HepG2 (cell line): ENCODE measurements around the gene TECTB. TPM values are rescaled to one million over a fixed set of nuclear protein-coding genes. Genes with fewer than 3 reads are reported as not detected.

Experiments used
- ATAC-seq: fragments of 200-7000 bp; cut with Tn5 transposase; 3 replicates; pipeline ENCODE4 v1.9.1; 2020; ENCODE audit warnings: mild to moderate bottlenecking, moderate library complexity
- BruUV-seq: library from RNA; stranded (reverse); fragments of 400-500 nt; replicated peaks from 2 replicates; lab custom pipeline; 2021; lab: Mats Ljungman, UMichigan
- CTCF ChIA-PET: fragments of 300-600 bp; formaldehyde crosslinking; extraction: SDS; loops from one replicate; lab custom pipeline; 2021; ENCODE audit warnings: low total read pairs, inconsistent platforms, low intra/inter-chr PET ratio; lab: Yijun Ruan, JAX
- POLR2A ChIA-PET: fragments of 350-600 bp; sonication (Branson Sonifier 250); formaldehyde crosslinking; loops from one replicate; lab custom pipeline; 2020; ENCODE audit warnings: antibody characterized with exemption, inconsistent platforms; lab: Yijun Ruan, JAX
- DNase-seq: peaks from one replicate; pipeline ENCODE4 v3.0.0-alpha.2; 2015; ENCODE audit warnings: low spot score
- FAIRE-seq: peaks from 3 replicates; lab custom pipeline; 2011; peaks lifted over from hg19 to GRCh38; lab: Jason Lieb, UNC
- H2AFZ ChIP-seq: one replicate; pipeline ENCODE4 v1.6.1; 2011; ENCODE audit warnings: low read length, inconsistent platforms
- H3K27ac ChIP-seq: fragments of 300-600 bp; 3 replicates; pipeline ENCODE4 v1.8.0; 2011; ENCODE audit warnings: mixed run types, mild to moderate bottlenecking, mixed read lengths, low read length, inconsistent platforms; ENCODE audit not compliant: insufficient read depth; ENCODE audit errors: extremely low read length
- H3K27me3 ChIP-seq, 2 experiments: fragments of 200-600 bp in 1 of 2; 2 replicates in 1 of 2; 3 replicates in 1 of 2; pipeline versions ENCODE4 v1.6.0 to v1.8.0; 2011; ENCODE audit warnings: low read length in 2 of 2, mild to moderate bottlenecking in 2 of 2, moderate library complexity in 2 of 2, inconsistent platforms in 1 of 2; ENCODE audit not compliant: insufficient read depth in 2 of 2, control insufficient read depth in 1 of 2
- H3K36me3 ChIP-seq, 2 experiments: fragments of 200-600 bp in 1 of 2; replicated peaks in 1 of 2; 2 replicates in 1 of 2; 3 replicates in 1 of 2; pipeline versions ENCODE4 v1.5.1 to v1.8.0; 2011; ENCODE audit warnings: low read length in 2 of 2, inconsistent platforms in 1 of 2; ENCODE audit not compliant: insufficient read depth in 2 of 2, control insufficient read depth in 1 of 2
- H3K4me1 ChIP-seq: 2 replicates; pipeline ENCODE4 v1.5.1; 2012; ENCODE audit warnings: low read length, inconsistent platforms; ENCODE audit not compliant: insufficient read depth
- H3K4me2 ChIP-seq: 2 replicates; pipeline ENCODE4 v1.6.0; 2011; ENCODE audit warnings: low read depth, low read length, inconsistent platforms
- H3K4me3 ChIP-seq, 3 experiments: fragments of 200-600 bp in 1 of 3; sonication (generic), shearing (Covaris generic) in 1 of 3; replicated peaks in 1 of 3; 2 replicates each; pipeline ENCODE4 v1.5.1; 2011 to 2016; ENCODE audit warnings: low read length in 3 of 3, inconsistent platforms in 2 of 3, low read depth in 2 of 3, mild to moderate bottlenecking in 2 of 3, control low read depth in 1 of 3, mixed read lengths in 1 of 3; ENCODE audit not compliant: insufficient read depth in 1 of 3
- H3K79me2 ChIP-seq: one replicate; pipeline ENCODE4 v1.6.1; 2011; ENCODE audit warnings: low read length, inconsistent platforms; ENCODE audit not compliant: insufficient read depth
- H3K9ac ChIP-seq: 2 replicates; pipeline ENCODE4 v1.6.0; 2011; ENCODE audit warnings: mild to moderate bottlenecking, low read depth, low read length, inconsistent platforms; ENCODE audit not compliant: insufficient read depth
- H3K9me3 ChIP-seq: 2 replicates; pipeline ENCODE4 v1.5.1; 2012; ENCODE audit warnings: mild to moderate bottlenecking, low read length
- H4K20me1 ChIP-seq: 2 replicates; pipeline ENCODE4 v1.6.0; 2011; ENCODE audit warnings: inconsistent platforms, mild to moderate bottlenecking, low read length, moderate library complexity; ENCODE audit not compliant: insufficient read depth
- ATM ChIP-seq: fragments of 450-650 bp; IDR thresholded peaks from 2 replicates; pipeline ENCODE4 v1.7.1; 2017; ENCODE audit warnings: mild to moderate bottlenecking, borderline replicate concordance
- CEBPB ChIP-seq: IDR thresholded peaks from 2 replicates; pipeline ENCODE4 v1.6.1; 2011; ENCODE audit warnings: low read depth, low read length, improper control_type of control experiment, borderline replicate concordance
- HDAC1 ChIP-seq: sonication (generic); formaldehyde crosslinking; IDR thresholded peaks from 2 replicates; pipeline ENCODE4 v1.5.1; 2020; ENCODE audit warnings: mild to moderate bottlenecking, missing genetic modification reagents
- HMG20B ChIP-seq: conservative IDR thresholded peaks from 2 replicates; pipeline ENCODE4 v1.6.1; 2016; ENCODE audit warnings: missing genetic modification reagents, missing compliant biosample characterization
- KMT2A ChIP-seq: sonication (generic); formaldehyde crosslinking; IDR thresholded peaks from 2 replicates; pipeline ENCODE4 v1.4.0; 2020; ENCODE audit warnings: missing genetic modification reagents
- MBNL3 ChIP-seq: fragments of 250-450 bp; sonication (Bioruptor Pico); conservative IDR thresholded peaks from 2 replicates; pipeline ENCODE4 v1.8.0; 2022; ENCODE audit warnings: mild to moderate bottlenecking, inconsistent platforms
- NFIB ChIP-seq: sonication (generic); formaldehyde crosslinking; IDR thresholded peaks from 2 replicates; pipeline ENCODE4 v1.9.0; 2021; ENCODE audit warnings: missing genetic modification reagents, mild to moderate bottlenecking, borderline replicate concordance
- NFYC ChIP-seq: IDR thresholded peaks from 2 replicates; pipeline ENCODE4 v1.6.1; 2016; ENCODE audit warnings: missing genetic modification reagents, missing compliant biosample characterization
- SIN3A ChIP-seq: IDR thresholded peaks from 2 replicates; pipeline ENCODE4 v1.6.1; 2011; ENCODE audit warnings: low read depth, mild to moderate bottlenecking, control low read depth, low read length, borderline replicate concordance
- SIN3B ChIP-seq: fragments of 150-350 bp; IDR thresholded peaks from 2 replicates; pipeline ENCODE4 v1.6.1; 2014; ENCODE audit warnings: low read length
- SP5 ChIP-seq: IDR thresholded peaks from 2 replicates; pipeline ENCODE4 v1.6.1; 2016; ENCODE audit warnings: low read depth, borderline replicate concordance
- TCF7L2 ChIP-seq: IDR thresholded peaks from 2 replicates; pipeline ENCODE4 v1.6.1; 2011; ENCODE audit warnings: mild to moderate bottlenecking, low read depth, low read length, moderate library complexity
- THAP9 ChIP-seq: sonication (generic); formaldehyde crosslinking; IDR thresholded peaks from 2 replicates; pipeline ENCODE4; 2020; ENCODE audit warnings: missing genetic modification reagents, mild to moderate bottlenecking, borderline replicate concordance
- ZNF576 ChIP-seq: sonication (generic); formaldehyde crosslinking; IDR thresholded peaks from 2 replicates; pipeline ENCODE4 v1.4.0; 2020; ENCODE audit warnings: mild to moderate bottlenecking, missing genetic modification reagents
- ZNF75D ChIP-seq: sonication (generic); formaldehyde crosslinking; IDR thresholded peaks from 2 replicates; pipeline ENCODE4 v1.8.1; 2023; ENCODE audit warnings: missing genetic modification reagents, mild to moderate bottlenecking, borderline replicate concordance
- WGBS: methylation state at CpG from one replicate; pipeline ENCODE4 v1.1.6; 2017; ENCODE audit warnings: low lambda C conversion rate; 5-methylcytosine and 5-hydroxymethylcytosine counted together
- in situ Hi-C: cut with HindIII; loops from 2 replicates; pipeline ENCODE4 v1.10.0; 2017; ENCODE audit warnings: low pct_unique_long_range_greater_than_20kb; ENCODE audit not compliant: extremely low pct_ligation_motif_present
- intact Hi-C: fragments of 100-400 bp; cut with micrococcal nuclease; formaldehyde crosslinking; loops from one replicate; pipeline ENCODE4 v1.10.0; 2022; ENCODE audit not compliant: unreplicated experiment
- polyA plus RNA-seq, 8 experiments: library from polyadenylated mRNA; depleted of rRNA in 3 of 8; stranded (reverse) in 7 of 8; unstranded in 1 of 8; fragments of >200 nt; fragmentation: Illumina TruSeq in 4 of 8; extraction: Trizol in 4 of 8; gene quantifications; 2 replicates each; pipeline versions ENCODE4 v1.2.1 to v1.2.3, GENCODE V29; 2011 to 2016; ENCODE audit warnings: low read depth in 4 of 8, missing spikeins in 1 of 8, mixed read lengths in 1 of 8; ENCODE audit not compliant: insufficient read depth in 1 of 8
- total RNA-seq, 5 experiments: library from RNA; depleted of rRNA; stranded (reverse); fragments of >200 nt; fragmentation: Illumina TruSeq; extraction: Trizol; gene quantifications; 2 replicates each; pipeline ENCODE4 v1.2.3, GENCODE V29; 2016; ENCODE audit warnings: low read depth in 1 of 5

Gene TECTB
- total and polyA plus RNA-seq, 2 of the 13 experiments (the other 11 are each of a cell fraction or from before 2014, with no cell fraction given) = 0.78 to 1.8 TPM

- H2AFZ ChIP-seq = no peak overlapping the region
- no peak for FAIRE-seq
- peaks cover 5% of the 10 kb centered on the region for H3K9me3 ChIP-seq
- ATAC-seq = no peak
- ChIA-PET POLR2A (interaction anchor here (1.1 kb wide), 1 partner anchor 18 kb away, joined by 4 read pairs; no protein-coding TSS in a partner anchor), CTCF (no interaction called here)
- no peaks in the 10 kb centered on the region for H3K36me3 ChIP-seq
- intact Hi-C loops (no loop called here), in situ Hi-C loops (no loop called here)
- no TSS peak for BruUV-seq
- WGBS = 96% methylated on average over 6 of the region's 6 CpGs
- no peak for DNase-seq
- no peaks in the 10 kb centered on the region for H3K27me3 ChIP-seq
- no peak overlapping the region for H3K4me3 ChIP-seq
- H3K27ac ChIP-seq = no peak overlapping the region
- H3K9ac ChIP-seq = no peak overlapping the region
- TF ChIP-seq CEBPB = 0 out of 2 replicates have a peak, but pooled peaks have one; percentile 9
- no peak for TF ChIP-seq SP5 (CRISPR knock-in tag)
- H3K4me1 ChIP-seq = no peaks in the 10 kb centered on the region
- H3K4me2 ChIP-seq = no peak overlapping the region
- no peaks in the 10 kb centered on the region for H3K79me2 ChIP-seq
- H4K20me1 ChIP-seq = no peaks in the 10 kb centered on the region
Observed at GRCh38 chr10:112243713-112244112, 39.5 kb upstream of the TECTB start.

- CTCF ChIA-PET = no interaction called here
- in situ Hi-C loops = no loop called here
- H3K36me3 ChIP-seq = no peaks in the 10 kb centered on the region
- H4K20me1 ChIP-seq = no peaks in the 10 kb centered on the region
- no peak overlapping the region for H3K4me3 ChIP-seq
- 96% methylated on average over 2 of the region's 2 CpGs for WGBS
- H3K9ac ChIP-seq = no peak overlapping the region
- no peak overlapping the region for H3K4me2 ChIP-seq
- no peaks in the 10 kb centered on the region for H3K79me2 ChIP-seq
- no peaks in the 10 kb centered on the region for H3K4me1 ChIP-seq
- no TSS peak for BruUV-seq
- H3K27me3 ChIP-seq = no peaks in the 10 kb centered on the region
- no peak overlapping the region for H2AFZ ChIP-seq
- intact Hi-C loops = no loop called here
- no peak for FAIRE-seq
- no peak for DNase-seq
- POLR2A ChIA-PET = no interaction called here
- no peak overlapping the region for H3K27ac ChIP-seq
- peaks cover 10% of the 10 kb centered on the region for H3K9me3 ChIP-seq
- ATAC-seq = no peak
- TF ChIP-seq ZNF75D (CRISPR knock-in tag) (no peak), HDAC1 (CRISPR knock-in tag) (no peak), NFYC (CRISPR knock-in tag) (no peak), KMT2A (no peak), ZNF576 (CRISPR knock-in tag) (no peak), MBNL3 (no peak), ATM (no peak), NFIB (no peak), SIN3A (no peak), SIN3B (no peak), TCF7L2 (no peak), HMG20B (no peak), THAP9 (CRISPR knock-in tag) (no peak)
Observed at GRCh38 chr10:112244197-112244596, 39.0 kb upstream of the TECTB start.
